ENCODE measurements around the gene SLC8A1. TPM values are rescaled to one million over a fixed set of nuclear protein-coding genes. Genes with fewer than 3 reads are reported as not detected.

Gene SLC8A1
- total RNA-seq, 1 experiment from 2014 or later: 1.7 TPM

- Histone ChIP-seq H3K9ac (ENCODE audit: extremely low read depth, insufficient read length, low read length) (no peak overlapping the region), H2AK5ac (ENCODE audit: insufficient read length, low read length) (no peak overlapping the region), H3K14ac (ENCODE audit: insufficient read depth, low read length) (no peak overlapping the region), H3K79me1 (ENCODE audit: insufficient read depth, low read depth, low read length, poor library complexity, severe bottlenecking) (no peaks in the 10 kb centered on the region), H2BK12ac (ENCODE audit: insufficient read length, low read depth, low read length) (no peak overlapping the region), H3K4ac (ENCODE audit: low read depth, low read length) (no peak overlapping the region), H4K5ac (ENCODE audit: insufficient read length, low read depth, low read length) (no peak overlapping the region), H3K56ac (ENCODE audit: insufficient read length, low read depth, low read length) (no peak overlapping the region), H3K23ac (ENCODE audit: insufficient read length, low read depth, low read length) (no peak overlapping the region), H3K18ac (ENCODE audit: insufficient read length, low read depth, low read length) (no peak overlapping the region), H2AFZ (ENCODE audit: low read length) (no peak overlapping the region), H3K4me2 (ENCODE audit: insufficient read depth, insufficient read length, low read length) (no peak overlapping the region), H3K4me1 (ENCODE audit: insufficient read depth, low read length) (no peaks in the 10 kb centered on the region), H3K23me2 (ENCODE audit: insufficient read length, low read depth, low read length, poor library complexity, severe bottlenecking) (no peaks in the 10 kb centered on the region), H2BK20ac (ENCODE audit: low read depth, low read length, poor library complexity, severe bottlenecking) (no peak overlapping the region), H3K27ac (ENCODE audit: insufficient read length, low read depth, low read length) (no peak overlapping the region), H3T11ph (ENCODE audit: low read length) (no peak overlapping the region), H2BK120ac (ENCODE audit: low read depth, low read length, poor library complexity, severe bottlenecking) (no peak overlapping the region), H2BK5ac (ENCODE audit: insufficient read length, low read length) (no peak overlapping the region), H4K20me1 (ENCODE audit: control insufficient read depth, insufficient read depth, insufficient read length) (no peaks in the 10 kb centered on the region), H3K79me2 (ENCODE audit: insufficient read depth, low read length) (no peaks in the 10 kb centered on the region), H4K8ac (replicated peaks; ENCODE audit: insufficient read length, low read depth, low read length) (no peak overlapping the region), H2BK15ac (ENCODE audit: low read depth, low read length) (no peak overlapping the region), H3K27me3 (ENCODE audit: insufficient read depth, low read length) (no peaks in the 10 kb centered on the region), H4K91ac (ENCODE audit: insufficient read length, low read depth, low read length) (no peak overlapping the region), H3K9me3 (ENCODE audit: control insufficient read depth, low read depth, low read length) (no peaks in the 10 kb centered on the region)
- no peaks in the 10 kb centered on the region for H3K27me3 Mint-ChIP-seq (ENCODE audit: low read depth)
- no peak for TF ChIP-seq CTCF (conservative IDR thresholded peaks at IDR 0.05)
- DNase-seq: no peak
- WGBS (ENCODE audit: extremely low coverage, insufficient read length, low lambda C conversion rate): no CpG with 5 or more reads among the region's 3 CpGs
- H3K36me3 Mint-ChIP-seq (ENCODE audit: insufficient read depth in 1 of 3, low read depth in 3 of 3): no peaks in the 10 kb centered on the region
- no peak overlapping the region; a peak in 1 of 7 replicates for H3K27ac Mint-ChIP-seq
- no peaks in the 10 kb centered on the region; a peak in 1 of 5 replicates for H3K9me3 Mint-ChIP-seq
- peaks cover 10 to 13% of the 10 kb centered on the region in 2 experiments for H3K4me1 Mint-ChIP-seq
- no peak overlapping the region for H3K4me3 Mint-ChIP-seq
These were observed 320.7 kb downstream of the SLC8A1 start for GRCh38 chr2:40131081-40131704.

All from H9 (cell line).